Measurements from ENCODE around the gene SCUBE1.
A peak's percentile ranks its signal among the peaks of the same experiment; 100 is the strongest.
"Not testable (repeated sequence)": the region's sequence is repeated elsewhere in the genome, so short reads cannot be mapped to it uniquely, and the experiment has no call there.

SCUBE1 gene

GRCh38 chr22:43280523-43280886, 62.7 kb downstream of the SCUBE1 start:
- not testable (repeated sequence) for DNase-seq

- no peak for DNase-seq
Measured at GRCh38 chr22:43279867-43280522, 63.2 kb downstream of the SCUBE1 start.

- DNase-seq: no peak
Measured at GRCh38 chr22:43277987-43278601, 65.1 kb downstream of the SCUBE1 start.

- no peak for DNase-seq
Measured at GRCh38 chr22:43277091-43277490, 66.1 kb downstream of the SCUBE1 start.

GRCh38 chr22:43276321-43276720, 66.9 kb downstream of the SCUBE1 start:
- DNase-seq: no peak

GRCh38 chr22:43275545-43276317, 67.4 kb downstream of the SCUBE1 start:
- no peak for DNase-seq

- DNase-seq: no peak
Measured at GRCh38 chr22:43274595-43275240, 68.5 kb downstream of the SCUBE1 start.

- DNase-seq: peak in 21 of 51 donors; percentile 4 to 42 (median 18)
Measured at GRCh38 chr22:43273902-43274484, 69.2 kb downstream of the SCUBE1 start.

GRCh38 chr22:43272869-43273318, 70.3 kb downstream of the SCUBE1 start:
- DNase-seq: no peak

- no peak for DNase-seq
Measured at GRCh38 chr22:43272301-43272700, 70.9 kb downstream of the SCUBE1 start.

- DNase-seq: no peak
Measured at GRCh38 chr22:43270949-43271348, 72.2 kb downstream of the SCUBE1 start.

GRCh38 chr22:43270314-43270908, 72.8 kb downstream of the SCUBE1 start:
- no peak for DNase-seq

GRCh38 chr22:43269646-43270045, 73.5 kb downstream of the SCUBE1 start:
- DNase-seq: no peak

GRCh38 chr22:43269246-43269645, 73.9 kb downstream of the SCUBE1 start:
- no peak for DNase-seq

- DNase-seq: no peak
Measured at GRCh38 chr22:43267981-43268660, 75.1 kb downstream of the SCUBE1 start.

GRCh38 chr22:43267332-43267980, 75.7 kb downstream of the SCUBE1 start:
- DNase-seq: no peak

- DNase-seq: no peak
Measured at GRCh38 chr22:43266076-43266475, 77.1 kb downstream of the SCUBE1 start.

- DNase-seq: peak in 1 of 51 donors; percentile 4
Measured at GRCh38 chr22:43263645-43264514, 79.3 kb downstream of the SCUBE1 start.

Measured in hypothalamus (tissue), 51 donors.